Stimulated activated CD8-positive, alpha-beta memory T cell treated with anti-CD3 and anti-CD28 coated beads, Interleukin-15, amount 100 ng/mL, for 48 hours (primary cell): ENCODE results near the gene CARMIL3.
"Not testable (repeated sequence)": the region's sequence is repeated elsewhere in the genome, so short reads cannot be mapped to it uniquely, and the experiment has no call there.

Source experiments
- DNase-seq, 2 donors: peaks; one replicate each; pipeline ENCODE4 v3.0.0-alpha.2; 2020; ENCODE audit warnings: low read depth in 2 of 2

Gene CARMIL3

DNA sequence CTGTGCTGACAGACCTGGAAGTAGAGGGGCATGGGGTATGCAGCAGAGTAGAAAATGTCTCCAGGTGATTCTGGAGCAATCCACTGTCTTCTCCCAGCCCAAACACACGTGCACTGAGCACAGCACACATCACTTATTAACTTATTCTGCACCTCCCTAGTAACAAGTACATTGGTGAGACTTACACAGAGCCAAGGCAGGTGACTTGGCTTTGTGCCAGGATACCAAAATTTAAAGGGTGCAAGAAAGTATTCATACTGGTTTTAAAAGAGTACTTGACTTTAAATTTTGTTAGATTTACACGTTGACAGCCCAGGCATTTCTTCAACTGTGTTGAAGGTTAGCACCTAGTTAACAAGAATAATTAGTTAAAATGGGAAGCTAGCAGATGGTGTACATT, 11.1 kb upstream of the CARMIL3 start:
- no peak for DNase-seq

DNA sequence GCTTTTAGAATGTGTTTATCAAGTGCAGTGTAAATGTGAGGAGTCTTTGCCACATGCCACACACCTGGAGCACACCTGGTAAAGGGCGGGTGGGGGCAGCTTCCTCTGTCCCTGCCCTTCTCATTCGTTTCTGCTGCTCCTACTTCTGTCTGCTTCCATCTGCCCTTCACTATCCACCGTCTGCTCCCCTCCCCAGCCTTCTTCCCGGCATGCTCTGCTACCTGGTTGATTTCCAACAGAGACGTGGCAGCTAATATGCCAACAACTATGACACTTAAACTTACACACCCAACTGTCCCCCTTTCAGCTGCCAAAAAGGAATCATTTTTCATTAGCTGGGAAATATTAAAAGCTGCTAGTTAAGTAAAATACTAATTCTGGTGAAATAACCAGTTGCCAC, 9.1 kb upstream of the CARMIL3 start:
- DNase-seq, result no peak

DNA sequence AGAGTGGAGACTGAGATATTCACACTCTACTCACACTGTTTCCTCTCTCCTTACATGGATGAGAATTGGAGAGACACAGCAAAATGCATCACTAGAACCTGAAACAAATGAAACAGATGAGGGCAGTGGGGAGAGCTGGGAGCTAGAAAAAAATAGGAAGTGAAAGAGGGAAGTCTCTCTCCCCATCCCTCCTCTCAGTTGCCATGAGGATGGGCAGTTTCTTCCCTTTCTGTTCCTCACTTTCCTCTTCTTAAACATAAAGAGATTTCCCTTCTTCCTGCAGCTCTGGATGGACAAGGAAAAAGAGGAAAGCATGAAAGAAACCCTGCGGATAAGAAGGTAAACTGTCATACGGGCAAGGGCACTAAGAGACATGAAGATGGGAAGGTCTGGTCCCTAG, 2.8 kb upstream of the CARMIL3 start:
- DNase-seq, result not testable (repeated sequence)

DNA sequence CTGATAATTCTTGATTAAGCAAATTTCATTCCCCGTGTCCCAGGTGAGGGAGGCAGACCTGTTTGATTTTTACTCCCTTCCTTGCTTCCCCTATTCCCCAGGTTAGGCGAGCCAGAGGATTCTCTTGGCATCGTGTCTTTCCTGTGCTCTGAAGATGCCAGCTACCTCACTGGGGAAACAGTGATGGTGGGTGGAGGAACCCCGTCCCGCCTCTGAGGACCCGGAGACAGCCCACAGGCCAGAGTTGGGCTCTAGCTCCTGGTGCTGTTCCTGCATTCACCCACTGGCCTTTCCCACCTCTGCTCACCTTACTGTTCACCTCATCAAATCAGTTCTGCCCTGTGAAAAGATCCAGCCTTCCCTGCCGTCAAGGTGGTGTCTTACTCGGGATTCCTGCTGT, 1.1 kb upstream of the CARMIL3 start:
- DNase-seq, result not testable (repeated sequence)

DNA sequence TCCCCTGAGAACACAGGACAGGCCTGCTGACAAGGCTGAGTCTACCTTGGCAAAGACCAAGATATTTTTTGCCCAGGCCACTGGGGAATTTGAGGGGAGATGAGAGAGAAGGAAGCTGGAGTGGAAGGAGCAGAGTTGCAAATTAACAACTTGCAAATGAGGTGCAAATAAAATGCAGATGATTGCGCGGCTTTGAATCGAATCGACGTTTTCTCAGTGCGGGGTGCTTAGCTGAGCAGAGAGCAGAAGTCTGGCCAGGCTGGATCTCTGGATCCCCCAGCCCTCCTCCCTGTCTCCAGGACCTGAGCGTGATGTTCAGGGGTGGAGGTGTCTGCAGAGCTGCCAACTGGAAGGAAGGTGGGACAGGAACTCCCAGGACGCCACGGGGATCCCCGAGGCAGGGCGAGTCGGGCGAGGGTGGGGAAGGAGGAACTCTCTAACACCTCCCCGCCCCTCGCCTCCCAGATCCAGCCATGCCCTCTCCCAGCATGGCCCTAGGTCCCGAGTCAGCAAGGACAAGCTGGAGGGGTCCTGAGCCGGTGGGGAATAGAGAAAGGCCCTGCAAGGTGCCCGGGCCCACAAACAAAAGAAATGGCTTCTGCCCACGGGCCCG, 527 bp upstream of the CARMIL3 start:
- DNase-seq, result no peak

DNA sequence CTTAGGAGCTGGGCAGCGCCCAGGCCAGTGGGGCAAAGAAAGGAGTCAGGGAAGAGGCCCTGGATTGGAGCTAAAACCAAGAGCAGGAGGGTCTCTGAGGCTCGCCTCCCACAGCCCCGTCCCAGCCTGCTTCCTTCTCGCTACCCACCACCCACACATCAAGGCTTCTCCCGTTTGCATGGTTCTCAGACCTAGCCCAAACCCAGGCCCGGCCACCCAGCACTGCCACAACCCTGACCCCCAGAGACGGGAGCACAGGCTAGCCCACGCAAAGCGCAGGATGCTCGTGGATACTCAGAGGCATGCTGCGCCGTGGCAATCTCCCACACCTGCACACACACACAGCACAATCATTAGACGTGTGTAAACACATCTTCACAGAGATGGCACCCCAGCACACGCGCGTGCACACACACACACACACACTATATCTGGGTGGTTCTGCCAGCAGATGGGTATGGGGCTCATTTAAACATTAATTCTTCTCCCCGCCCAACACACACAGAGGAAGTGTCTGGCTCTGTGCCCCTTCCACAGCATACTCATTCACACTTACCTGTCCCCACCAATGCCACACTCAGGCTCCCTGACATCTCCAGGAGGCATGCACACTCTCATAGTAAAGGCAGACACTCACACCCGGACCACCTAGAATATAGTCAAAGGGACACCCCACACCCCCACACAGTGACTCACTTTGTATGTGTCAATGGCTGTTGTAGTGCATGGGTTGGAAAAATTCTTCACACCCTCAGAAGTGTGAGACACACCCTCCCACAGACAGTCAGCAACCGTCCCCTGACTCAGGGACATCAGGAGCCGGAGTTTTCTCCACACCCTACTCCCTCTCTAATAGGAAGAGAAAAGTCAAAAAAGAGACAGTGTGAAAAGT, 1.1 kb downstream of the CARMIL3 start:
- peak; percentile 60 for DNase-seq

DNA sequence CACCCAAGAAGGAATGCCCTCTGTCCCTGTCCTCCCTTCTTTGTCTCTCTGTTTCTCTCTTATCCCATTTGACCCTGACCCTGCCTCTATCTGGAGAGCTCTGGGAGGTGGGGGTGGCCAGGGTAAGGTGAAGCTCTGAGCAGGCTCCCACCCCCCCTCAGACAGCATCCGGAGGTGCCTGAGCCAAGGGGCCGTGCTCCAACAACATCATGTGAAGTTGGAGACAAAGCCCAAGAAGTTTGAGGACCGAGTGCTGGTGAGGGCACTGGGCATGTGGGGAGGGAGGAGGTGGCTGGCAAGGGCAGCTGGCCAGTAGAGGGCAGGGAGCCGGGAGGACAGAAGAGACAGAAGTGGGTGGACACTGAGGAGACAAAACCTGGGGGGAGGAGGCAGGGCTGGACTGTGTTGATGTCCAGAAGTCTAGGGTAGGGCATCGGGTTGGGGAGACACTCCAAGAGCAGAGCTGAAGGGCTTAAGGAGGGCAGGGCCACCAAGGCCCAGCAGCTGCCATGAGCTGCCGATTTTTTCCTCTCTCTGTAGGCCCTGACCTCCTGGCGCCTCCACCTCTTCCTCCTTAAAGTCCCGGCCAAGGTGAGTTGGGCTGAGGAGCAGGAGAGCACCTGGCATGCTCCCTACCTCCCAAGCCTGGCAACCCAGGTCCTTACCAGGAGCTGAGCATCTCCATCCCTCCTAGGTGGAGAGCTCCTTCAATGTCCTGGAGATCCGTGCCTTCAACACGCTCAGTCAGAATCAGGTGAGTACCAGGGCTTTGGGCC, 1.9 kb downstream of the CARMIL3 start:
- DNase-seq, result no peak

DNA sequence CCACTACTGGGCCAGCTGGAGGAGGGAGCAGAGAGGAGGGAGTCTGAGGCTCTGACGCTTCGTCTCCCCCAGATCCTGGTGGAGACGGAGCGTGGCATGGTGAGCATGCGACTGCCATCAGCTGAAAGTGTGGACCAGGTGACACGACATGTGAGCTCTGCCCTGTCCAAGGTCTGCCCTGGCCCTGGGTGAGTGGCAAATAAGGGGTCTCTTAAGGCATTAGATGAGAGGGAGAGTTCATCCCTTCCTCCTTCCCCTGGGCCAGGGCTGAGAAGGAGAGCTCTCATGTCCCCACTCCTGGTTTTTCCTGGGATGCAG, 2.5 kb downstream of the CARMIL3 start:
- DNase-seq, result no peak

DNA sequence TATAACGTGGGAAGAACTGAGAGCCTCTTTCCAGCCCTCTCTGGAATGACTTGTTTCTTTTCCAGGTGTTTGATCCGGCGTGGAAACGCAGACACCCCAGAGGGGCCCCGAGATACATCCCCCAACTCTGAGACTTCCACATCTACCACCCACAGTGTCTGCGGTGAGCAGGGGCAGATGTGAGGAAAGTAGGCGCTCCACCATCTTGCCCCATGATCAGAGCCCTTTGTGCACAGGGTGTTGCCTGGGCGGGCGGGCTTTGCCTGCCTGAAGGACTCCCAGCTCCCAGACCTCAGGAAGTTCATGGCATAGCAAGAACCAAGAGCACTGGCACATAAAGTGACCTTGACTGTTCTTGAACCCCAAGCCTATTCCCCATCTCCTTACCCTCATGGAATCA, 2.8 kb downstream of the CARMIL3 start:
- DNase-seq, result no peak

DNA sequence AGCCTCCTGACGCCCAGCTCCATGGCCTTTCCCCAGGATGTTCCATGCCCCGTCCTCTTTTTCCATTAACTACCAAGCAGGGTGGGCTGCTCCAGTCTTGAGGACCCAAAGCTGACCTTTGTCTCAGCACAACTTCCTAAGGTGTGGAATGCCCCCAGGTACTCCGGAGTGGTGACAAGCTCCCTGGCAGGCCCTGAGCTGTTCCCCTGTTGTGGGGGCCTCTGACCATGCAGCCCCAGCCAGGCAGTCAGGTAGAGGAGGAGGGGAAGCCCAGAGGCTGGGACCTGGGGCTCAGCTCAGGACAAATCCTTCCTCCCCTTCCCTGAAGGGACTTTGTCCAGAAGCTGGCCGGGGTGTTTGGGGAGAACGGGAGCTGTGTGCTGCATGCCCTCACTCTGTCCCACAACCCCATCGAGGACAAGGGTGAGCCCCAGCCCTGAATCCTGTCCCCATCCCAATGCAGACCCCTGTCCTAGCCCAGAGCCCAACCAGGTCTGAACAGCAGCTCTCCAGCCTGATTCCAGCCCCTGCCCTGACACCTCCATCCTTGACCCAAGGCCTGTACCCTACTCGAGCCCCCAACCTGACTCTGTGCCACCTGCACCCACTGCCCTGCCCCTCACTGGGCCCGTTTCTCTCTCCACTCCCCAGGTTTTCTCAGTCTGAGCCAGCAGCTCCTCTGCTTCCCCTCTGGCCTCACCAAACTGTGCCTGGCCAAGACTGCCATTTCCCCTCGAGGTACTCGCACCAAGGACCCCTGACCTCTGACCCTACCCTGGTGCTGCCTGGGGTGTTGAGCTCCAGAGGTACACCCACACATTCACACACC, 4.4 kb downstream of the CARMIL3 start:
- no peak for DNase-seq

DNA sequence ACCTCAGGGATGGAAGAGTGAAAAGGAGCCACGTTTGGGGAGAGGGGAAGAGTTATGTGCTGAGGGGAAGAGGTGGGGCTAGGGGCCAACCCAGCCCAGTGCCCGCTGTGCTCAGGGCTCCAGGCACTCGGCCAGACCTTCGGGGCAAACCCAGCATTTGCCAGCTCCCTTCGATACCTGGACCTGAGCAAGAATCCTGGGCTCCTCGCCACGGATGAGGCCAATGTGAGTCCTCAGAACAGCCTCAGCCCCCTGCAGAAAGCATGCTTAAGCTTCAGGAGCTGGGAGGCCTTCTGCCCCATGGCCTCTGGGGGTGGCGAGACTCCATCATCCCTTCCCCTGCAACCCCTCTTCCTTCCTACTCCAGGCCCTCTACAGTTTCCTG, 5.0 kb downstream of the CARMIL3 start:
- no peak for DNase-seq

DNA sequence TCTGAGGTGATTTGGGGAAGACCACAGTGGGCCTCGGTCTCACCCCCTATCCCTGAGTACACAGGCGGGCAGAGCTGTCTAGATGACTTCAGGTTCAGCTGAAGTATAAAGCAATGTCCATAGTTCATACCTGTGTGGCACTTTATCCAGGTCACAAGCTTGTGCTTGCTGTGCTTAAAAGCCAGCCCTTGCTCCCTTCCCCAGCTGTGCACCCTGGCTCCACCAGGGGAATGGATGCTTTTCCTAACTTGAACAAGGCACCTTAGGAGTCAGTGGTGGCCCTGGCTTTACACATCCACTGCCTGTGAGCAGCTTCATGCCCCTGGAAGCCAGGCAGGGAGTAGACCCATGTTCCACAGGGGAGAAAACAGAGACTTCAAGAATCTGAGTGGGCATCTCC, 5.5 kb downstream of the CARMIL3 start:
- no peak for DNase-seq

DNA sequence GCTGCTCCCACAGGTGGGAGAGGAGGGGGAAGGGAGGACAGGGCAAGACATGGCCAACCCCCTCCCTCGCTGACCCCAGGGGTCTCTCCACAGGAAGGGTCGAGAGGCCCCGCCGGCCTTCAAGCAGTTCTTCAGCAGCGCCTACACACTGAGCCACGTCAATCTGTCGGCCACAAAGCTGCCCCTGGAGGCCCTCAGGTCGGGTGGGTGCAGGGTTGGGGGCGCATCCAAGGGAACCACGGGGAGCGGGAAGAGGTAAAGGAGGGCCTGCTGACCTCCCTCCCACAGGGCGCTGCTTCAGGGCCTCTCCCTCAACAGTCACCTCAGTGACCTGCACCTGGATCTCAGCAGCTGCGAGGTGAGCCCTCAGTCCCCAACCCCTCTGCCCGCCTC, 6.1 kb downstream of the CARMIL3 start:
- DNase-seq, result no peak

DNA sequence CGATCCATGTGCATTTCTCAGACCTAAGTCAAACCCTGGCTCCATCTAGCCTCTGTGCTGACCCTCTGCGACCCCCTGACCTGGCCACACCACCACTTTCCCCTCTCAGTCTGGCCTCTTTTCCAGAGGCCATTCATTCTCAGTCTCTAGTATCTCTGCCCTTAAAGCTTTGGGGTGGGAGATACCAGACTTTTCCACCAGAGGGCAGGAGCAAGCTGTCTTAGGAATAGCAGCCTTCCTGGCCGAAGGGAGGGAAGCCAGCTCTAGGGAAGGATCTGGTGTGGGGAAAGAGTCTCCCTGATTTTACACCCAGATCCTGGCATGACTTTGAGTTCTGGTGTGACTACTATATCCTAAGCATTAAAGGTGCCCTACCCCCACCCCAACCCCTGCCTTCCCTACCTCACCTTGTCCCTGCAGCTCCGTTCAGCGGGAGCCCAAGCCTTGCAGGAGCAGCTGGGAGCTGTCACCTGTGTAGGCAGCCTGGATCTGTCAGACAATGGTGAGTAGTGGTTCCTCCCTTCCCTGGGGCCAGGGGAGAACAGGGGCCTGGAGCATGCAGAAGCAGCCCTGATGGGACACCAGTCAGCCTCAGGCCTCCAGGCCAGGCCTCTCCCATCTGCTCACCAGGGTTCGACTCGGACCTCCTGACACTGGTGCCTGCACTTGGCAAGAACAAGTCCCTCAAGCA, 6.6 kb downstream of the CARMIL3 start:
- no peak for DNase-seq

DNA sequence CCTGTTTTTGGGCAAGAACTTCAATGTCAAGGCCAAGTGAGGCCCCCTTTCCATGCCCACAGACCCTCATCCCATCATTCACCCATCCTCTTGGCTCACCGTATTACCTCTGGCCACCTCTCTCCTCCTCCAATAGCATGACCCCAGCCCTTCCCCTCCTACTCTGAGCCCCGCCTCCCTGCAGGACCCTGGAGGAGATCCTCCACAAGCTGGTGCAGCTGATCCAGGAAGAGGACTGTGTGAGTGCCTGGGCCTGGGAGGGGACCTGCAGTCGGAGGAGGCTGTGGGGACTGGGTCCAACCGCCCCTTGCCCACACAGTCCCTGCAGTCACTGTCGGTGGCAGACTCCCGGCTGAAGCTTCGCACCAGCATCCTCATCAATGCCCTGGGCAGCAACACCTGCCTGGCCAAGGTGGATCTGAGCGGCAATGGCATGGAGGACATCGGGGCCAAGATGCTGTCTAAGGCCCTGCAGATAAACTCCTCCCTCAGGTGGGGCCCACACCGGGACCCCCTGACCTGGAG, 7.2 kb downstream of the CARMIL3 start:
- DNase-seq, result no peak

DNA sequence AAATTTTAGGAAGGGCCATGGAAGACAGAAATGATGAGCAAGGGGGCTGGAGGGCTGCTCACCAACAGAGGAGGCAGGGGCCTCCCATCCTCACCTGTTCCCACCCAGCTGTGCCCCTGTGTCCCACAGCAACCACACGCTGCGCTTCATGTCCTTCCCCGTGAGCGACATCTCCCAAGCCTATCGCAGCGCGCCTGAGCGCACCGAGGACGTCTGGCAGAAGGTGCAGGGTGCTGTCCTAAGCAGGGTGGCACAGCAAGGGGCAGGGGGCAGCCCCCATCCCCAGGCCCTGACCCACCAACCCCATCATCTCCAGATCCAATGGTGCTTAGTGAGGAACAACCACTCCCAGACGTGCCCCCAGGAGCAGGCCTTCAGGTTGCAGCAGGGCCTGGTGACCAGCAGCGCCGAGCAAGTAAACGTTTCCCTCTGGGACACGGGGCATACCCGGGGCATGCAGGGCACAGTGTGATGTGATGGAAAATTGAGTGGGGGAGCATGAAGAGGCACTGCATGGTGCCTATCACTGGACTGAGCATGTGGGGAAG, 8.1 kb downstream of the CARMIL3 start:
- no peak for DNase-seq

DNA sequence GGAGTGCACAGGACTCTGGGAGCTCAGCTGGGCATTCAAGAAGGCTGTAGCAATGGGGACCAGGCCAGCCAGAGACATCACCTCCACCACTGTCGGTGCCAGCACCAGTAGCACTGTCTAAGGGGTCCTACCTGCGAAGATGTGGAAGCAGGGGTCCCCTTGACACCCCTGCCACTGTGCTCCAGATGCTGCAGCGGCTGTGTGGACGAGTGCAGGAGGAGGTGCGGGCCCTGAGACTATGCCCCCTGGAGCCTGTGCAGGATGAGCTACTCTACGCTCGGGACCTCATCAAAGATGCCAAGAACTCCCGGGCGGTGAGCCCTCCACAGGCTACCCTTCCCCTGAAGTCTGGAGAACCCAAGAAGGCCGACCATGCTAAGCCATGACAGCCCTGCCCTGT, 8.6 kb downstream of the CARMIL3 start:
- no peak for DNase-seq

DNA sequence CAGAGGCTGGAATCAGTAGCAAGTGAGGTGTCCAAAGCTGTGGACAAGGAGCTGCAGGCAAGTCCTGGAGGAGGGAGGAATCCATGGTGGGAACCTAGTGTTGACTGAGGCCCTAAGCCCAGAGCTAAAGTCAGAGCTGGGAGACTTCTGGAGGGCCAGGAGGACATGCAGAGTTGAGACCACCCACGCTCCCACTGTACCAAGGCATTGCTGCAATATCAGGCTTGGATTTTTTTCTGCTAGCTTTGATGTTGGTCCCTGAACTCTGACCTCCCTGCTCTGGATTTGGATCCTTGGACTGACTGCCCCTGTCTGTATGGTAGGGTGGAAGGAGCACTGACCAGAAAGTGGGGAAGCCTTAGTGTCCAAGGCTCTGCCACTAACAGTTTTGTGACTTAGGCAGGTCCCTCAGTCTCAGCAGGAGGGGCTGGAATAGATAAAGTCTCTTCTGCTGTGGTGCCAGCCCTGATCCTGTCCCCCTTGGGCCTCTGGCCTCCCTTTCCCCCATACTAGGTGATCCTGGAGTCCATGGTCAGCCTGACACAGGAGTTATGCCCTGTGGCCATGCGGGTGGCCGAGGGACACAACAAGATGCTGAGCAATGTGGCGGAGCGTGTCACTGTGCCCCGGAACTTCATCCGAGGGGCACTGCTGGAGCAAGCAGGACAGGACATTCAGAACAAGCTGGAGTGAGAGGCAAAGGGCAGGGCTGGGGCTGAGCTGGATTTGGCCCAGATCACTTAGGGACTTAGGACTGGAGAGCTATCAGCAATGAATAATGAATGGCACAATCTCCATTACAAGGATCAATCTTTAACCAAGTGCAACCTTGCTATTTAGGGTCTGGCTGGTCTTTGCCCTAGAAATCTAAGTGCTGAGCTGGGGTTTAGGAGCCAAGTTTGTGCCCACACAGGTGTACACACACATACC, 9.4 kb downstream of the CARMIL3 start:
- DNase-seq, result no peak

DNA sequence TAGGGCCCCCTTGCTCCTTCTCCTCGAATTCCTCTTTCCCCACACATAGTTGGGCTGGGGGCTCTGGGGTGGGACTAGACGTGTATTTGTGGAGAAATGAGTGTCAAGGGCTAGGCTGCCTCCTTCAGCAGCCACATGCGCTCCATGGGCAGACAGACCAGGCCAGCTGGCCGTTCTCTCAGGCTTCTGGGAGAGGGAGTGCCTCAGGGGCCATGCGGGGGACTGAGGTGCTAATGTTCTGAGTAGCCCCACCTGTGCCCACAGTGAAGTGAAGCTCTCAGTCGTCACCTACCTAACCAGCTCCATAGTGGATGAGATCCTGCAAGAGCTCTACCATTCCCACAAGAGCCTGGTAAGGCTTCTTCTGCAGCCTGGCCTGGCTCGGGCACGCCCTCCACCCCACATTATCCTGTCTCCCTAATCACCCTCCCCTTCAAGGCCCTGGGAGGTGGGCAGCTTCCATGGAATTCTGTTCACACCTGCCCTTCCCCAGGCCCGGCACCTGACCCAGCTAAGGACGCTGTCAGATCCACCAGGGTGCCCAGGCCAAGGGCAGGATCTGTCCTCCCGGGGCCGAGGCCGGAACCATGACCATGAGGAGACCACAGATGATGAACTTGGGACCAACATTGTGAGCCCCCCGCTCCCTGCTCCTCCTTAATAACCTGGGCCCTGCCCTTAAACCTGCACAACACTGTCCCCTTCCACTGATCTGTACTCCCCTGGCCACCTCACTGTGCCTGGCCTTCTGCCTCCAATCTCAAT, 10.6 kb downstream of the CARMIL3 start:
- no peak for DNase-seq
